Lower lobe of right lung (tissue), 2 donors: Measurements from ENCODE around the gene HDAC4. TPM values are rescaled to one million over a fixed set of nuclear protein-coding genes. Genes with fewer than 3 reads are reported as not detected.

Experiments
- ATAC-seq, 2 donors: fragments of 200-7000 bp; cut with Tn5 transposase; one replicate each; pipeline ENCODE4 v1.9.1; 2020 to 2022; ENCODE audit warnings: mild to moderate bottlenecking in 2 of 2, moderate library complexity in 2 of 2
- DNase-seq: peaks from one replicate; pipeline ENCODE4 v3.0.0-alpha.2; 2020
- H3K27ac ChIP-seq: fragments of 200-600 bp; one replicate; pipeline ENCODE4 v1.8.0; 2022
- H3K27me3 ChIP-seq: fragments of 200-600 bp; one replicate; pipeline ENCODE4 v1.8.0; 2022; ENCODE audit warnings: low read depth
- H3K36me3 ChIP-seq: fragments of 200-600 bp; one replicate; pipeline ENCODE4 v1.8.0; 2022; ENCODE audit warnings: mild to moderate bottlenecking
- H3K4me1 ChIP-seq: fragments of 200-600 bp; one replicate; pipeline ENCODE4 v1.8.0; 2022
- H3K4me3 ChIP-seq: fragments of 200-600 bp; one replicate; pipeline ENCODE4 v1.8.0; 2022; ENCODE audit warnings: mild to moderate bottlenecking
- H3K9me3 ChIP-seq: fragments of 200-600 bp; one replicate; pipeline ENCODE4 v1.8.0; 2022
- intact Hi-C: fragments of 100-400 bp; cut with DNase I; formaldehyde crosslinking; loops from one replicate; pipeline ENCODE4 v1.11.0; 2022
- total RNA-seq: library from RNA; stranded (reverse); fragmentation: NEBNext Ultra II Directional; extraction: Animal tissue kit (Norgen Biotek cat#: 25700); gene quantifications from one replicate; pipeline ENCODE4 v1.2.1, GENCODE V29; 2021
- TF ChIP-seq, protein P1 (sequence below): fragments of 200-600 bp; IDR thresholded peaks from one replicate; pipeline ENCODE4 v1.8.0; 2022; ENCODE audit warnings: antibody characterized with exemption, mild to moderate bottlenecking
- donor health status: DM: no; HTN: yes; CAD: no; lungs with severe emphysema.

Gene HDAC4
- total RNA-seq, 1 donor from 2014 or later, result 44.9 TPM

DNA sequence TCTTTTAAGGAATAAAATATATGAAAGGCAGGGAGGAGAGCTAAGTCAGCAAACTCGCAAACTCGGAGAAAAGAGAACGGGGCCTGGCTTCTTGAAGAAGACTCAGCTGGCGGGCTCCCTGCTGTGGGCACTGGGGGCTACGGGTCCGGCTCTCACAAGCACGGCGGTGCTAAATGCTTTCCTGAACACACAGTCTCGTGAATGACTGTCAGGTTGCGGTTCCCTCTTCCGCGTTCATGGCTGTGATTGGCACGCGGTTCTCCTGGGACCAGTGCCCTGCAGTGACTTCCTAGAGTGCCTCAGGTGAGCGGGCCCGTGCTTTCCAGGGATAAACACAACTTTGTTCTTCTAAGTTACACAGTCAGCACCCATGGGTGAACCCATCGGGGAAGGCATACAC is 208.4 kb downstream of the HDAC4 start:
- DNase-seq (no peak), ATAC-seq (no peak)
- Histone ChIP-seq H3K36me3 (peaks cover 46% of the 10 kb centered on the region), H3K27ac (no peak overlapping the region), H3K9me3 (peaks cover 4% of the 10 kb centered on the region), H3K4me3 (no peak overlapping the region), H3K27me3 (no peaks in the 10 kb centered on the region), H3K4me1 (no peaks in the 10 kb centered on the region)
- TF ChIP-seq, protein P1, sequence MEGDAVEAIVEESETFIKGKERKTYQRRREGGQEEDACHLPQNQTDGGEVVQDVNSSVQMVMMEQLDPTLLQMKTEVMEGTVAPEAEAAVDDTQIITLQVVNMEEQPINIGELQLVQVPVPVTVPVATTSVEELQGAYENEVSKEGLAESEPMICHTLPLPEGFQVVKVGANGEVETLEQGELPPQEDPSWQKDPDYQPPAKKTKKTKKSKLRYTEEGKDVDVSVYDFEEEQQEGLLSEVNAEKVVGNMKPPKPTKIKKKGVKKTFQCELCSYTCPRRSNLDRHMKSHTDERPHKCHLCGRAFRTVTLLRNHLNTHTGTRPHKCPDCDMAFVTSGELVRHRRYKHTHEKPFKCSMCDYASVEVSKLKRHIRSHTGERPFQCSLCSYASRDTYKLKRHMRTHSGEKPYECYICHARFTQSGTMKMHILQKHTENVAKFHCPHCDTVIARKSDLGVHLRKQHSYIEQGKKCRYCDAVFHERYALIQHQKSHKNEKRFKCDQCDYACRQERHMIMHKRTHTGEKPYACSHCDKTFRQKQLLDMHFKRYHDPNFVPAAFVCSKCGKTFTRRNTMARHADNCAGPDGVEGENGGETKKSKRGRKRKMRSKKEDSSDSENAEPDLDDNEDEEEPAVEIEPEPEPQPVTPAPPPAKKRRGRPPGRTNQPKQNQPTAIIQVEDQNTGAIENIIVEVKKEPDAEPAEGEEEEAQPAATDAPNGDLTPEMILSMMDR, result no peak
- intact Hi-C loops, result no loop called here

DNA sequence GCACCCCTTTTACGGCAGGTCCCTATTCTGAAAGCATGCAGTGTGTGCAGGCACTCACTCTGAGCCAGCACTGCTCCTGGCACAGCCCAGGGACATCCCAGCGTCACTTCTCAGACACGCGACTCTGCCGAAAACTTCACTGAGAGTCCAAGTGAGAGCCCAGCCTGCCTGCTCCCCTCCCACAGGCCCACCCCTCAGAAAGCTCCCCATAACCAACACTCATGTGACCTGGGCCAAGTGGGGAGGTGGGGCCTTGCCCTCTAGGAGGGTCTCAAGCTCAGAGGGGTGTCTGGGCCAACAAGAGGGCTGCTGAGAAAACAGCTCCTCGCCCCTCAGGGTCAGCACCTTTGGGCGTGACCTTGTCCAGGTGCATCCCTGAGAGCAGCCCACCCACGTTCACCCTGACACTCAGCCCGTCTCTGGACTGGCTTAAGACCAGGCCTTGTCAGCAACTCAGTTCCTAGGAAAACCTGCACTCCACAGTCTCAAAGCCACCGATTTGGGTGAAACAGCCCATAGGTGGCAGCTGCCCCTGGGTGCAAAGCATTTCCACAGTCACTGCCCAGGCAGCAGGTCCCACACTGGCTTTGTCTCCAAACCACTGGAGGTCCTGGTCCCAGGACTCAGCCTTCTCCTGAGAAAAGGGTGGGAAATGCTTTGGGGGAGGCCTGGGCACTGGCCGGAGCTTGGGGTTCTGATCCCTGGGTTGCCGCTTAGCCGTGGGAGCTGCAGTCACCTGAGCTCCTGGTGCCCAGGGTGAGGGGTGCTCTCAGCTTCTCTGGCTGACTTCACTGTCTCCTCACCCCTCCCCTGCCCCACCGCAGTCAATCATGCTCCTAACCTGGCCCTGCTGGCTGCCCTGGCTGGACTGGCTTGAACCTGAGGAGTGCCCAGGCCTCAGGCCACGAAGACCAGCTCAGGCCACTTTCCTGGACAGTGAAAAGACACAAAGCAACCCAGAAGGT is 209.6 kb downstream of the HDAC4 start:
- no peak for DNase-seq
- intact Hi-C loops, result no loop called here
- peaks cover 50% of the 10 kb centered on the region for H3K36me3 ChIP-seq
- H3K4me1 ChIP-seq, result no peaks in the 10 kb centered on the region
- peaks cover 4% of the 10 kb centered on the region for H3K9me3 ChIP-seq
- no peak overlapping the region for H3K27ac ChIP-seq
- no peaks in the 10 kb centered on the region for H3K27me3 ChIP-seq
- TF ChIP-seq, protein P1, result no peak
- H3K4me3 ChIP-seq, result no peak overlapping the region
- ATAC-seq, result no peak

DNA sequence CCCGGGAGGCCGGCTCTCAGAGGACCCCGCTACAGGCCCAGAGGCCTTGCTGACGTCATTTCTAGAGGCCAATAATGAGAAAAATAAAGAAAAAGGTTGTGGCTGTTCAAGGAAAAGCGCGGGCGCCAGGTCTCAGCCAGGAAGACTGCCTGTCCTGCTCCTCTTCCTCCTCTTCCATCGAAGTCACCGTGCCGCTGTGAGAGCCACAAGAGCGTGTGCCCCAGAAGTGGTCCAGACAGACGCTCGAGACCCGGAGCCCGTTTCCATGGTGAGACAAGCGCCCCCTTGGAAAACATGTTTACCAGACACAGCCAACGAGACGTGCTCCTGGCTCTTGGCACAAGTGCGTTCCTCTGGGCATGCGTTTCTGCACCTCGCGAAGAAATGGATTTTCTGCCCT is 210.5 kb downstream of the HDAC4 start:
- DNase-seq, result no peak
- Histone ChIP-seq H3K27ac (no peak overlapping the region), H3K36me3 (peaks cover 57% of the 10 kb centered on the region), H3K9me3 (peaks cover 4% of the 10 kb centered on the region), H3K27me3 (no peaks in the 10 kb centered on the region), H3K4me1 (no peaks in the 10 kb centered on the region), H3K4me3 (no peak overlapping the region)
- ATAC-seq, result no peak
- TF ChIP-seq, protein P1, result no peak
- intact Hi-C loops, result no loop called here

DNA sequence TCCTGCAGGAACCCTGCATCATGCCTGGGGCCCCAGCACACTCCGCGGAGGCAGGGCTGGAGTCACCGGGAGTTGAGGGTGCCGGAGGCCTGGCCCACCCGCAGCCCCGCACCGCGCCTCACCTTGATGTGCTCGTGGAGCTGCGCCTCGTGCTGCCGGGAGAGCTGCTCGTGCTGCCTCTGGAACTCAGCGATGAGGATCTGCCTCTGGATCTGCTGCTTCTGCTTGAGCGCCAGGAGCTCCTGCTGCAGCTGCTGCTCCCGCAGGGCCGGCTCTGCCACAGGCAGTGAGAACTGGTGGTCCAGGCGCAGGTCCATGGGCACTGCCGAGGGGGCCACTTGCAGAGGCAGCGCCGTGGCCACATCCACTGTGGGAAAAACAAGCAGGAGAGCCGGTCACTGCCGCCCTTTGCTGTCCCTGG is 211.1 kb downstream of the HDAC4 start:
- Histone ChIP-seq H3K9me3 (peaks cover 4% of the 10 kb centered on the region), H3K4me3 (no peak overlapping the region), H3K4me1 (no peaks in the 10 kb centered on the region), H3K36me3 (peaks cover 58% of the 10 kb centered on the region), H3K27ac (no peak overlapping the region), H3K27me3 (no peaks in the 10 kb centered on the region)
- intact Hi-C loops, result no loop called here
- TF ChIP-seq, protein P1, result no peak
- DNase-seq (no peak), ATAC-seq (no peak)

DNA sequence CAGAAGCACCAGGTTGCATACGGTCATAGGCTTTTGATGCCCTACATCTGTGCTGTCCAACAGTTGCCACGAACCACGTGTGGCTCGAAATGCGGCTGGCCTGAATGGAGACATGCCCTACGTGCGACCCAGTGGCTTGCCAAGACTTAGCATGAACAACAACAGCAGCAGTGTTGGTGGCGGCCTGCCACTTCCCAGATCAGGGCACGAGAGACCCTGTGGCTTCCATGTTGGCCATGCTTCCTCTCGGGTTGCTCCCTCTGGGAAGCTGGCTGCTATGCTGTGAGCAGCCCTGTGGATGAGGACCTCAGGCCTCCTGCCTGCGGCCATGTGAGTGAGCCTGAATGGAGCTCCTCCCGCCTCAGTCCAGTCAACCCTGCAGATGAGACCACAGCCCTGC is 212.3 kb downstream of the HDAC4 start:
- H3K4me1 ChIP-seq, result no peaks in the 10 kb centered on the region
- H3K27ac ChIP-seq, result no peak overlapping the region
- ATAC-seq (no peak), DNase-seq (no peak)
- no peaks in the 10 kb centered on the region for H3K27me3 ChIP-seq
- H3K9me3 ChIP-seq, result peaks cover 4% of the 10 kb centered on the region
- intact Hi-C loops, result no loop called here
- H3K36me3 ChIP-seq, result peaks cover 54% of the 10 kb centered on the region
- TF ChIP-seq, protein P1, result no peak
- no peak overlapping the region for H3K4me3 ChIP-seq
